OCI-LY3 (cell line): ENCODE results near the gene NPY5R.

Experiments
- EZH2phosphoT487 ChIP-seq: fragments of 200-600 bp; shearing (Covaris generic); IDR thresholded peaks from 2 replicates; pipeline ENCODE4 v1.6.1; 2018; ENCODE audit warnings: antibody characterized with exemption, mixed run types, low read depth
- TF ChIP-seq, protein P1 (sequence below): fragments of 200-600, 300-600 bp; sonication (generic); IDR thresholded peaks from 2 replicates; pipeline ENCODE4 v1.5.1; 2014; ENCODE audit warnings: antibody characterized with exemption, low read length, low read depth

DNA sequence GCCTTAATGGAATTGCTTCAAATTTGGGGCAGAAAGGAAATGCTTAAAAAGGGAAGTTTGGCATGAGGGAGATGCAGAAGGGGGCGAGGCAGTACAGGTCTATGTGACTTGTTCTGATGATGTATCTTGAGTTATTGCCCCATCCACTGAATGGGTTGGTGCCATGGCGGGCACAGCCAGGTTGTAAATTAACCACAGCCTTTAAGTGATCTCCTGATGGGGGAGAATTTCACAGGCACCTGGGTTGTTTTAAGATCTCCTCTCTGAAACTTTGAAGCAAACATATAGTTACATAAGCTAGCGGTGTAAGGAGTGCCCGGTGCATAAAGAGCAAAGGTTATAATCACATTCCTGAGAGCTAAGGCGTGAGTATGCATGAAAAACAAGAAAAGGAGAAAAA is 37.0 kb downstream of the NPY5R start:
- TF ChIP-seq, protein P1, sequence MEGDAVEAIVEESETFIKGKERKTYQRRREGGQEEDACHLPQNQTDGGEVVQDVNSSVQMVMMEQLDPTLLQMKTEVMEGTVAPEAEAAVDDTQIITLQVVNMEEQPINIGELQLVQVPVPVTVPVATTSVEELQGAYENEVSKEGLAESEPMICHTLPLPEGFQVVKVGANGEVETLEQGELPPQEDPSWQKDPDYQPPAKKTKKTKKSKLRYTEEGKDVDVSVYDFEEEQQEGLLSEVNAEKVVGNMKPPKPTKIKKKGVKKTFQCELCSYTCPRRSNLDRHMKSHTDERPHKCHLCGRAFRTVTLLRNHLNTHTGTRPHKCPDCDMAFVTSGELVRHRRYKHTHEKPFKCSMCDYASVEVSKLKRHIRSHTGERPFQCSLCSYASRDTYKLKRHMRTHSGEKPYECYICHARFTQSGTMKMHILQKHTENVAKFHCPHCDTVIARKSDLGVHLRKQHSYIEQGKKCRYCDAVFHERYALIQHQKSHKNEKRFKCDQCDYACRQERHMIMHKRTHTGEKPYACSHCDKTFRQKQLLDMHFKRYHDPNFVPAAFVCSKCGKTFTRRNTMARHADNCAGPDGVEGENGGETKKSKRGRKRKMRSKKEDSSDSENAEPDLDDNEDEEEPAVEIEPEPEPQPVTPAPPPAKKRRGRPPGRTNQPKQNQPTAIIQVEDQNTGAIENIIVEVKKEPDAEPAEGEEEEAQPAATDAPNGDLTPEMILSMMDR: no peak
- no peak for TF ChIP-seq EZH2phosphoT487
